GM23338 (cell line): ENCODE data around the gene GET3. TPM values are rescaled to one million over a fixed set of nuclear protein-coding genes. Genes with fewer than 3 reads are reported as not detected.

Source experiments
- ATAC-seq: fragments of 200-7000 bp; cut with Tn5 transposase; 3 replicates; pipeline ENCODE4 v1.9.1; 2020
- DNase-seq: peaks from one replicate; pipeline ENCODE4 v3.0.0-alpha.2; 2015; ENCODE audit warnings: low spot score
- H2AFZ ChIP-seq: fragments of 200-600 bp; sonication (generic); 2 replicates; pipeline ENCODE4 v1.8.0; 2016; ENCODE audit warnings: antibody characterized with exemption, mild to moderate bottlenecking, moderate library complexity
- H3F3A ChIP-seq: fragments of 200-600 bp; sonication (generic); replicated peaks from 2 replicates; pipeline ENCODE4 v1.8.0; 2017; ENCODE audit warnings: antibody characterized with exemption, mixed run types, low read depth
- H3K27ac ChIP-seq: fragments of 200-600 bp; sonication (generic); 2 replicates; pipeline ENCODE4 v1.6.1; 2016; ENCODE audit warnings: low read depth
- H3K27me3 ChIP-seq: fragments of 200-600 bp; sonication (generic); 2 replicates; pipeline ENCODE4 v1.8.0; 2016; ENCODE audit warnings: mild to moderate bottlenecking, mixed run types, moderate library complexity; ENCODE audit not compliant: insufficient read depth
- H3K36me3 ChIP-seq: fragments of 200-600 bp; sonication (generic); 2 replicates; pipeline ENCODE4 v1.8.0; 2016; ENCODE audit warnings: mild to moderate bottlenecking; ENCODE audit not compliant: insufficient read depth
- H3K4me1 ChIP-seq: fragments of 200-600 bp; sonication (generic); 2 replicates; pipeline ENCODE4 v1.8.0; 2016; ENCODE audit warnings: mild to moderate bottlenecking, moderate library complexity; ENCODE audit not compliant: insufficient read depth
- H3K4me2 ChIP-seq: fragments of 200-600 bp; sonication (generic); 2 replicates; pipeline ENCODE4 v1.7.1; 2017; ENCODE audit warnings: mixed run types
- H3K4me3 ChIP-seq: fragments of 200-600 bp; sonication (generic); 2 replicates; pipeline ENCODE4 v1.6.1; 2016; ENCODE audit warnings: mixed run types
- H3K79me2 ChIP-seq: fragments of 200-600 bp; sonication (generic); replicated peaks from 2 replicates; pipeline ENCODE4 v1.8.0; 2017; ENCODE audit warnings: mild to moderate bottlenecking; ENCODE audit not compliant: insufficient read depth
- H3K9me2 ChIP-seq: fragments of 200-600 bp; sonication (generic); 2 replicates; pipeline ENCODE4 v1.8.0; 2017; ENCODE audit not compliant: insufficient read depth
- H4K20me1 ChIP-seq: fragments of 200-600 bp; sonication (generic); replicated peaks from 2 replicates; pipeline ENCODE4 v1.8.0; 2017; ENCODE audit warnings: mild to moderate bottlenecking; ENCODE audit not compliant: insufficient read depth
- H3K27ac Mint-ChIP-seq: 2 replicates; pipeline ENCODE4 v1.8.0; 2020; ENCODE audit warnings: inconsistent platforms, mild to moderate bottlenecking, moderate library complexity, mixed read lengths
- H3K27me3 Mint-ChIP-seq: 3 replicates; pipeline ENCODE4 v1.8.0; 2022; ENCODE audit warnings: low read depth, mild to moderate bottlenecking, moderate library complexity, mixed read lengths, inconsistent platforms; ENCODE audit not compliant: insufficient read depth, poor library complexity
- H3K36me3 Mint-ChIP-seq: 3 replicates; pipeline ENCODE4 v1.8.0; 2021; ENCODE audit warnings: low read depth, mild to moderate bottlenecking, inconsistent platforms, moderate library complexity, mixed read lengths
- H3K4me1 Mint-ChIP-seq: 3 replicates; pipeline ENCODE4 v1.8.0; 2020; ENCODE audit warnings: mild to moderate bottlenecking, inconsistent platforms, mixed read lengths
- H3K4me3 Mint-ChIP-seq: 3 replicates; pipeline ENCODE4 v1.8.0; 2021; ENCODE audit warnings: moderate library complexity, mild to moderate bottlenecking, inconsistent platforms, mixed read lengths
- H3K9me3 Mint-ChIP-seq: 3 replicates; pipeline ENCODE4 v1.8.0; 2020; ENCODE audit warnings: moderate library complexity, mild to moderate bottlenecking, inconsistent platforms, mixed read lengths
- CREB1 ChIP-seq: fragments of 250-450 bp; sonication (Bioruptor Pico); IDR thresholded peaks from 2 replicates; pipeline ENCODE4 v1.5.0; 2020; ENCODE audit warnings: low read depth, mild to moderate bottlenecking, moderate library complexity
- ETS1 ChIP-seq: IDR thresholded peaks from 2 replicates; pipeline ENCODE4 v1.6.1; 2016; ENCODE audit warnings: antibody characterized with exemption
- EZH2 ChIP-seq: fragments of 200-600 bp; sonication (generic); IDR thresholded peaks from one replicate; pipeline ENCODE4 v1.8.0; 2017; ENCODE audit warnings: antibody characterized with exemption, mild to moderate bottlenecking, low read depth; ENCODE audit not compliant: unreplicated experiment
- EZH2phosphoT487 ChIP-seq: fragments of 200-600 bp; sonication (generic); IDR thresholded peaks from one replicate; pipeline ENCODE4 v1.8.1; 2018; ENCODE audit warnings: antibody characterized with exemption; ENCODE audit not compliant: unreplicated experiment
- JUNB ChIP-seq: IDR thresholded peaks from one replicate; pipeline ENCODE4 v1.6.1; 2016; ENCODE audit warnings: antibody characterized with exemption; ENCODE audit not compliant: unreplicated experiment
- NANOG ChIP-seq: IDR thresholded peaks from 2 replicates; pipeline ENCODE4 v1.6.1; 2016; ENCODE audit warnings: antibody characterized with exemption, borderline replicate concordance
- POLR2AphosphoS5 ChIP-seq: IDR thresholded peaks from 2 replicates; pipeline ENCODE4 v1.6.1; 2016; ENCODE audit warnings: antibody characterized with exemption, low read depth
- STAT1 ChIP-seq: IDR thresholded peaks from one replicate; pipeline ENCODE4 v1.6.1; 2016; ENCODE audit warnings: antibody characterized with exemption; ENCODE audit not compliant: unreplicated experiment
- ZNF114 ChIP-seq: fragments of 250-450 bp; sonication (Bioruptor Pico); IDR thresholded peaks from 2 replicates; pipeline ENCODE4 v1.5.0; 2020; ENCODE audit warnings: mild to moderate bottlenecking, moderate library complexity
- ZNF331 ChIP-seq: fragments of 250-450 bp; sonication (Bioruptor Pico); IDR thresholded peaks from 2 replicates; pipeline ENCODE4 v1.5.0; 2020; ENCODE audit warnings: low read depth, mild to moderate bottlenecking, moderate library complexity
- polyA plus RNA-seq: library from polyadenylated mRNA; unstranded; fragments of >200 nt; fragmentation: Nextera tagmentation; extraction: Ambion mirVana; gene quantifications from 2 replicates; pipeline ENCODE4 v1.2.1, GENCODE V29; 2016
- total RNA-seq: library from RNA; depleted of rRNA; stranded (reverse); fragments of >200 nt; shearing (Covaris generic); gene quantifications from 2 replicates; pipeline ENCODE4 v1.2.3, GENCODE V29; 2014
- TF ChIP-seq, protein P1 (sequence below): fragments of 250-450 bp; sonication (Bioruptor Pico); IDR thresholded peaks from 2 replicates; pipeline ENCODE4 v1.5.0; 2020; ENCODE audit warnings: mild to moderate bottlenecking, moderate library complexity
- TF ChIP-seq, protein P2 (sequence below), 2 experiments: fragments of 200-600 bp in 1 of 2; sonication (generic) in 1 of 2; conservative IDR thresholded peaks; 2 replicates each; pipeline versions ENCODE4 v1.5.1 to v1.6.1; 2016 to 2017; ENCODE audit warnings: antibody characterized with exemption in 2 of 2, low read depth in 2 of 2, mild to moderate bottlenecking in 2 of 2, moderate library complexity in 1 of 2
- TF ChIP-seq, protein P3 (sequence below): IDR thresholded peaks from one replicate; pipeline ENCODE4 v1.6.1; 2018; ENCODE audit warnings: antibody characterized with exemption; ENCODE audit not compliant: unreplicated experiment

The GET3 gene
- total and polyA plus RNA-seq, 2 experiments from 2014 or later: 90.4 to 109 TPM

DNA sequence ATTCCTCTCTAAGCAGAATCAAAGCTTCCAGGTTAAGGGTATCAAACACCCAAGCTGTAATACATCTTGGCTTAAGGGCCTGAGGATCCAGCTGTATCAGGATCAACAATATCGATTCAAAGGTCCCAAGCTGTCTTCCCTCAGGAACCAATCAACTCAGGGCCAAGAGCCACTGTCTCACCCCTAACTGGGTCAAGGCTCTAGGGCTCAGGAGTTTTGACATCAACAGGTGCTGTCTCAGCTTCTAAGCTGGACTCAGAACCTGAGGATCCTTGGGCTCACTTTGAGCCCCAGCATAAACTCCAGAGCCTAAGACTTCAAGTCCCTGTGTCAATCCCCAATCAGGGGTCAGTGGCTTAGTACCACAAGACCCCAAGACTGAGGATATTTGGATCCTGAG, 41.8 kb upstream of the GET3 start:
- Histone ChIP-seq H3K4me3 (peak overlapping the region; percentile 90), H3F3A (peaks cover 31% of the 10 kb centered on the region), H4K20me1 (0 out of 2 replicates have a peak, but pooled peaks cover 4% of the 10 kb centered on the region), H3K27me3 (no peaks in the 10 kb centered on the region), H3K4me2 (peak overlapping the region; percentile 78), H3K27ac (no peak overlapping the region), H3K9me2 (no peaks in the 10 kb centered on the region), H3K36me3 (peaks cover 6% of the 10 kb centered on the region; the same call in 1 of the 2 replicates), H2AFZ (no peak overlapping the region), H3K79me2 (no peaks in the 10 kb centered on the region), H3K4me1 (0 out of 2 replicates have a peak, but pooled peaks cover 4% of the 10 kb centered on the region)
- H3K27me3 Mint-ChIP-seq: peaks cover 17% of the 10 kb centered on the region
- H3K27ac Mint-ChIP-seq: no peak overlapping the region
- H3K9me3 Mint-ChIP-seq: no peaks in the 10 kb centered on the region; the same call in 2 of the 3 replicates
- H3K36me3 Mint-ChIP-seq: peaks cover 18% of the 10 kb centered on the region
- peaks cover 5% of the 10 kb centered on the region for H3K4me1 Mint-ChIP-seq
- H3K4me3 Mint-ChIP-seq: peak overlapping the region; percentile 90
- DNase-seq: no peak
- TF ChIP-seq EZH2phosphoT487: no peak
- no peak for TF ChIP-seq POLR2AphosphoS5
- TF ChIP-seq, protein P1, sequence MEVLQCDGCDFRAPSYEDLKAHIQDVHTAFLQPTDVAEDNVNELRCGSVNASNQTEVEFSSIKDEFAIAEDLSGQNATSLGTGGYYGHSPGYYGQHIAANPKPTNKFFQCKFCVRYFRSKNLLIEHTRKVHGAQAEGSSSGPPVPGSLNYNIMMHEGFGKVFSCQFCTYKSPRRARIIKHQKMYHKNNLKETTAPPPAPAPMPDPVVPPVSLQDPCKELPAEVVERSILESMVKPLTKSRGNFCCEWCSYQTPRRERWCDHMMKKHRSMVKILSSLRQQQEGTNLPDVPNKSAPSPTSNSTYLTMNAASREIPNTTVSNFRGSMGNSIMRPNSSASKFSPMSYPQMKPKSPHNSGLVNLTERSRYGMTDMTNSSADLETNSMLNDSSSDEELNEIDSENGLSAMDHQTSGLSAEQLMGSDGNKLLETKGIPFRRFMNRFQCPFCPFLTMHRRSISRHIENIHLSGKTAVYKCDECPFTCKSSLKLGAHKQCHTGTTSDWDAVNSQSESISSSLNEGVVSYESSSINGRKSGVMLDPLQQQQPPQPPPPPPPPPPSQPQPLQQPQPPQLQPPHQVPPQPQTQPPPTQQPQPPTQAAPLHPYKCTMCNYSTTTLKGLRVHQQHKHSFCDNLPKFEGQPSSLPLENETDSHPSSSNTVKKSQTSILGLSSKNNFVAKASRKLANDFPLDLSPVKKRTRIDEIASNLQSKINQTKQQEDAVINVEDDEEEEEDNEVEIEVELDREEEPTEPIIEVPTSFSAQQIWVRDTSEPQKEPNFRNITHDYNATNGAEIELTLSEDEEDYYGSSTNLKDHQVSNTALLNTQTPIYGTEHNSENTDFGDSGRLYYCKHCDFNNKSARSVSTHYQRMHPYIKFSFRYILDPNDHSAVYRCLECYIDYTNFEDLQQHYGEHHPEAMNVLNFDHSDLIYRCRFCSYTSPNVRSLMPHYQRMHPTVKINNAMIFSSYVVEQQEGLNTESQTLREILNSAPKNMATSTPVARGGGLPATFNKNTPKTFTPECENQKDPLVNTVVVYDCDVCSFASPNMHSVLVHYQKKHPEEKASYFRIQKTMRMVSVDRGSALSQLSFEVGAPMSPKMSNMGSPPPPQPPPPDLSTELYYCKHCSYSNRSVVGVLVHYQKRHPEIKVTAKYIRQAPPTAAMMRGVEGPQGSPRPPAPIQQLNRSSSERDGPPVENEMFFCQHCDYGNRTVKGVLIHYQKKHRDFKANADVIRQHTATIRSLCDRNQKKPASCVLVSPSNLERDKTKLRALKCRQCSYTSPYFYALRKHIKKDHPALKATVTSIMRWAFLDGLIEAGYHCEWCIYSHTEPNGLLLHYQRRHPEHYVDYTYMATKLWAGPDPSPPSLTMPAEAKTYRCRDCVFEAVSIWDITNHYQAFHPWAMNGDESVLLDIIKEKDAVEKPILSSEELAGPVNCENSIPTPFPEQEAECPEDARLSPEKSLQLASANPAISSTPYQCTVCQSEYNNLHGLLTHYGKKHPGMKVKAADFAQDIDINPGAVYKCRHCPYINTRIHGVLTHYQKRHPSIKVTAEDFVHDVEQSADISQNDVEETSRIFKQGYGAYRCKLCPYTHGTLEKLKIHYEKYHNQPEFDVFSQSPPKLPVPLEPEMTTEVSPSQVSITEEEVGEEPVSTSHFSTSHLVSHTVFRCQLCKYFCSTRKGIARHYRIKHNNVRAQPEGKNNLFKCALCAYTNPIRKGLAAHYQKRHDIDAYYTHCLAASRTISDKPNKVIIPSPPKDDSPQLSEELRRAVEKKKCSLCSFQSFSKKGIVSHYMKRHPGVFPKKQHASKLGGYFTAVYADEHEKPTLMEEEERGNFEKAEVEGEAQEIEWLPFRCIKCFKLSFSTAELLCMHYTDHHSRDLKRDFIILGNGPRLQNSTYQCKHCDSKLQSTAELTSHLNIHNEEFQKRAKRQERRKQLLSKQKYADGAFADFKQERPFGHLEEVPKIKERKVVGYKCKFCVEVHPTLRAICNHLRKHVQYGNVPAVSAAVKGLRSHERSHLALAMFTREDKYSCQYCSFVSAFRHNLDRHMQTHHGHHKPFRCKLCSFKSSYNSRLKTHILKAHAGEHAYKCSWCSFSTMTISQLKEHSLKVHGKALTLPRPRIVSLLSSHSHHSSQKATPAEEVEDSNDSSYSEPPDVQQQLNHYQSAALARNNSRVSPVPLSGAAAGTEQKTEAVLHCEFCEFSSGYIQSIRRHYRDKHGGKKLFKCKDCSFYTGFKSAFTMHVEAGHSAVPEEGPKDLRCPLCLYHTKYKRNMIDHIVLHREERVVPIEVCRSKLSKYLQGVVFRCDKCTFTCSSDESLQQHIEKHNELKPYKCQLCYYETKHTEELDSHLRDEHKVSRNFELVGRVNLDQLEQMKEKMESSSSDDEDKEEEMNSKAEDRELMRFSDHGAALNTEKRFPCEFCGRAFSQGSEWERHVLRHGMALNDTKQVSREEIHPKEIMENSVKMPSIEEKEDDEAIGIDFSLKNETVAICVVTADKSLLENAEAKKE: no peak
- TF ChIP-seq ZNF114 (CRISPR knock-in tag): no peak
- TF ChIP-seq JUNB: no peak
- TF ChIP-seq EZH2: no peak
- TF ChIP-seq ZNF331: no peak
- no peak for TF ChIP-seq STAT1
- no peak for TF ChIP-seq ETS1
- no peak for TF ChIP-seq NANOG
- TF ChIP-seq, protein P2, sequence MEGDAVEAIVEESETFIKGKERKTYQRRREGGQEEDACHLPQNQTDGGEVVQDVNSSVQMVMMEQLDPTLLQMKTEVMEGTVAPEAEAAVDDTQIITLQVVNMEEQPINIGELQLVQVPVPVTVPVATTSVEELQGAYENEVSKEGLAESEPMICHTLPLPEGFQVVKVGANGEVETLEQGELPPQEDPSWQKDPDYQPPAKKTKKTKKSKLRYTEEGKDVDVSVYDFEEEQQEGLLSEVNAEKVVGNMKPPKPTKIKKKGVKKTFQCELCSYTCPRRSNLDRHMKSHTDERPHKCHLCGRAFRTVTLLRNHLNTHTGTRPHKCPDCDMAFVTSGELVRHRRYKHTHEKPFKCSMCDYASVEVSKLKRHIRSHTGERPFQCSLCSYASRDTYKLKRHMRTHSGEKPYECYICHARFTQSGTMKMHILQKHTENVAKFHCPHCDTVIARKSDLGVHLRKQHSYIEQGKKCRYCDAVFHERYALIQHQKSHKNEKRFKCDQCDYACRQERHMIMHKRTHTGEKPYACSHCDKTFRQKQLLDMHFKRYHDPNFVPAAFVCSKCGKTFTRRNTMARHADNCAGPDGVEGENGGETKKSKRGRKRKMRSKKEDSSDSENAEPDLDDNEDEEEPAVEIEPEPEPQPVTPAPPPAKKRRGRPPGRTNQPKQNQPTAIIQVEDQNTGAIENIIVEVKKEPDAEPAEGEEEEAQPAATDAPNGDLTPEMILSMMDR (conservative IDR thresholded peaks at IDR 0.05; ENCODE audit: low read depth in 2 of 2): no peak
- TF ChIP-seq CREB1 (CRISPR knock-in tag): no peak
- TF ChIP-seq, protein P3, sequence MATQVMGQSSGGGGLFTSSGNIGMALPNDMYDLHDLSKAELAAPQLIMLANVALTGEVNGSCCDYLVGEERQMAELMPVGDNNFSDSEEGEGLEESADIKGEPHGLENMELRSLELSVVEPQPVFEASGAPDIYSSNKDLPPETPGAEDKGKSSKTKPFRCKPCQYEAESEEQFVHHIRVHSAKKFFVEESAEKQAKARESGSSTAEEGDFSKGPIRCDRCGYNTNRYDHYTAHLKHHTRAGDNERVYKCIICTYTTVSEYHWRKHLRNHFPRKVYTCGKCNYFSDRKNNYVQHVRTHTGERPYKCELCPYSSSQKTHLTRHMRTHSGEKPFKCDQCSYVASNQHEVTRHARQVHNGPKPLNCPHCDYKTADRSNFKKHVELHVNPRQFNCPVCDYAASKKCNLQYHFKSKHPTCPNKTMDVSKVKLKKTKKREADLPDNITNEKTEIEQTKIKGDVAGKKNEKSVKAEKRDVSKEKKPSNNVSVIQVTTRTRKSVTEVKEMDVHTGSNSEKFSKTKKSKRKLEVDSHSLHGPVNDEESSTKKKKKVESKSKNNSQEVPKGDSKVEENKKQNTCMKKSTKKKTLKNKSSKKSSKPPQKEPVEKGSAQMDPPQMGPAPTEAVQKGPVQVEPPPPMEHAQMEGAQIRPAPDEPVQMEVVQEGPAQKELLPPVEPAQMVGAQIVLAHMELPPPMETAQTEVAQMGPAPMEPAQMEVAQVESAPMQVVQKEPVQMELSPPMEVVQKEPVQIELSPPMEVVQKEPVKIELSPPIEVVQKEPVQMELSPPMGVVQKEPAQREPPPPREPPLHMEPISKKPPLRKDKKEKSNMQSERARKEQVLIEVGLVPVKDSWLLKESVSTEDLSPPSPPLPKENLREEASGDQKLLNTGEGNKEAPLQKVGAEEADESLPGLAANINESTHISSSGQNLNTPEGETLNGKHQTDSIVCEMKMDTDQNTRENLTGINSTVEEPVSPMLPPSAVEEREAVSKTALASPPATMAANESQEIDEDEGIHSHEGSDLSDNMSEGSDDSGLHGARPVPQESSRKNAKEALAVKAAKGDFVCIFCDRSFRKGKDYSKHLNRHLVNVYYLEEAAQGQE: no peak
- ATAC-seq: no peak
